NCI-H526 (cell line): Measurements from ENCODE around the gene EFHD2.
A peak's percentile ranks its signal among the peaks of the same experiment; 100 is the strongest.
"Not testable (repeated sequence)": the region's sequence is repeated elsewhere in the genome, so short reads cannot be mapped to it uniquely, and the experiment has no call there.

Experiments used
- DNase-seq, 2 experiments: peaks; one replicate each; lab custom pipeline; 2025; lab: John Stamatoyannopoulos, UW

EFHD2 gene

GRCh38 chr1:15409388-15410222 is at the start of gene EFHD2:
Gene EFHD2 (plus strand): TSS chr1:15409888. CDS start chr1:15409972, 84 bp downstream.
- DNase-seq, result peak; percentile 44 to 90

GRCh38 chr1:15360700-15361099 is 49.0 kb upstream of the EFHD2 start:
- DNase-seq, result no peak

- DNase-seq, result no peak
These were observed 47.5 kb upstream of the EFHD2 start for GRCh38 chr1:15362096-15362736.

GRCh38 chr1:15362737-15363128 is 47.0 kb upstream of the EFHD2 start:
- no peak for DNase-seq

GRCh38 chr1:15364740-15365139 is 44.9 kb upstream of the EFHD2 start:
- DNase-seq, result peak in 1 of 2 experiments; percentile 17

GRCh38 chr1:15368888-15369287 is 40.8 kb upstream of the EFHD2 start:
- DNase-seq, result no peak

GRCh38 chr1:15370268-15370667 is 39.4 kb upstream of the EFHD2 start:
- DNase-seq, result no peak

GRCh38 chr1:15370781-15371520 is 38.7 kb upstream of the EFHD2 start:
- no peak for DNase-seq

- DNase-seq, result no peak
These were observed 37.8 kb upstream of the EFHD2 start for GRCh38 chr1:15371610-15372545.

GRCh38 chr1:15378729-15379128 is 31.0 kb upstream of the EFHD2 start:
- no peak for DNase-seq

GRCh38 chr1:15379151-15379550 is 30.5 kb upstream of the EFHD2 start:
- not testable (repeated sequence) for DNase-seq

GRCh38 chr1:15380601-15381508 is 28.8 kb upstream of the EFHD2 start:
- no peak for DNase-seq

- no peak for DNase-seq
These were observed 27.9 kb upstream of the EFHD2 start for GRCh38 chr1:15381805-15382204.

GRCh38 chr1:15382601-15383518 is 26.8 kb upstream of the EFHD2 start:
- DNase-seq, result no peak

GRCh38 chr1:15383810-15384209 is 25.9 kb upstream of the EFHD2 start:
- DNase-seq, result no peak

- DNase-seq, result peak; percentile 39 to 80
These were observed 25.3 kb upstream of the EFHD2 start for GRCh38 chr1:15384301-15384901.

GRCh38 chr1:15385420-15385819 is 24.3 kb upstream of the EFHD2 start:
- DNase-seq, result no peak

GRCh38 chr1:15386164-15386749 is 23.4 kb upstream of the EFHD2 start:
- no peak for DNase-seq
